Cardiac septum (tissue), 1 donor: ENCODE data around the gene SNAPC5. TPM values are rescaled to one million over a fixed set of nuclear protein-coding genes. Genes with fewer than 3 reads are reported as not detected.
"Not testable (repeated sequence)": the region's sequence is repeated elsewhere in the genome, so short reads cannot be mapped to it uniquely, and the experiment has no call there.

ENCODE experiments used
- DNase-seq: peaks from one replicate; pipeline ENCODE4 v3.0.0-alpha.2; 2020; ENCODE audit warnings: low spot score
- intact Hi-C: fragments of 100-400 bp; cut with DNase I; formaldehyde crosslinking; loops from one replicate; pipeline ENCODE4 v1.14.0; 2022
- long read RNA-seq: library from polyadenylated mRNA; unstranded; transcript quantifications from one replicate; pipeline ENCODE4 v2.0.0, GENCODE V29; 2021
- total RNA-seq: library from RNA; stranded (reverse); fragmentation: NEBNext Ultra II Directional; extraction: Animal tissue kit (Norgen Biotek cat#: 25700); gene quantifications from one replicate; pipeline ENCODE4 v1.2.1, GENCODE V29; 2021
- donor health status: DM: no; HTN: no; CAD: no.

SNAPC5 gene
- 32.0 TPM for total RNA-seq
- long read RNA-seq, transcript SNAPC5-202 (3 exons, 1,002 nt) = major isoform, 39 of 45 reads
- long read RNA-seq, partial matches to known transcripts = 1 of 45 reads
- long read RNA-seq, other reads (novel, unspliced or antisense) = 0 of 45 reads

GRCh38 chr15:66497502-66498455, at the start of gene SNAPC5:
SNAPC5 (minus strand) TSS chr15:66497762; CDS start chr15:66497731, 31 bp downstream.
- intact Hi-C loops = loop anchor here (1.0 kb wide), 1 partner anchor 111 kb away; the partner anchor contains the start of gene MAP2K1

DNA sequence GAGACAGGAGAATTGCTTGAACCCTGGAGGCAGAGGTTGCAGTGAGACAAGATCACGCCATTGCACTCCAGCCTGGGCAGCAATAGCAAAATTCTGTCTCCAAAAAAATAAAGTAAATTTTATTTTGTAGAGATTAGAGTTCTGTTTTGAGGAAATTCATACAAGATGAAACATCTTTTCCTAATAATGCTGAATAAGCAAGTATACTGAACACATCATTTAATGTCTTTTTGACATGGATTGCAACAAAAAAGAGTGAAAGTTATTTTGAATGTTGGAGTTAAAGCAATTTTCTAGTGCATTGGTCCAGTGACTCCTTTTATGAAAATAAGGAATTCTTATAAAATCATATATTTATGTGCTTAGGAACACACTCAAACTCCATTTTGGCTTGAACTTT, 47.7 kb upstream of the SNAPC5 start:
- intact Hi-C loops = no loop called here
- DNase-seq = no peak

More at GRCh38 chr15:66497502-66498455, at the start of gene SNAPC5:
- DNase-seq = peak; percentile 99

- intact Hi-C loops = no loop called here
- DNase-seq = no peak
Measured at GRCh38 chr15:66542896-66543295, 45.3 kb upstream of the SNAPC5 start.

DNA sequence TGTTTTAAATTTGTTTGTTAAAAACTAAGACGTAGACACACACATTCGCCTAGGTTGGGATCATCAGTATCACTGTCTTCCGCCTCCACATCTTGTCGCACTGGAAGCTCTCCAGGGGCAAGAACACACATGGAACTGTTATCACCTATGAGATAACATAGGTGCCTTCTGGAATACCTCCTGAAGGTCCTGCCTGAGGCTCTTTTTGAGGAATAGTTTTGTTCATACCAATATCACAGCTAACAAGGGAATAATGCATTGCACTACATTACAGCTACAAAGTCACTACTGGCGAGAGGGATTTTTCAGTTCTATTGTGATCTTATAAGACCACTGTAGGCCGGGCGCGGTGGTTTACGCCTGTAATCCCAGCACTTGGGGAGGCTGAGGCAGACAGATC, 37.5 kb upstream of the SNAPC5 start:
- DNase-seq = no peak
- intact Hi-C loops = no loop called here

DNA sequence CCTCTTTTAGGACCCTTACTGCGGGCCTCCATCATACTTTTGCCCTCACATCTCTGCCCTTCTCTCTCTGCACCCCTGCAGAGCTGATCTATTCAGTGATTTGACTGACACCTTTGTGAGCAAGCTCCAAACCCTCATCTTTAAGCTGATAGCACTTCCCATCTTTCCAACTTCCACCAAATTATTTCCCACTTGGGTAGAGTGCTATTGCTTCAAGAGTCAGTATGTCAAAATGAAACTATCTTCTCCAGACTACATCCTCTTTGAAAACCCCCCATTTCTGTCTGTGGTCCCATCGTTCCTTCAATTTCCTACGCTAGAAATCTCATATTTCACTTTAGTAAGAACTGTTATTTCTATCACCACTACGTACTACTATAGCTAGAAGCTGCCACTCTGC, 27.3 kb upstream of the SNAPC5 start:
- no peak for DNase-seq
- intact Hi-C loops = no loop called here

GRCh38 chr15:66523926-66524325, 26.4 kb upstream of the SNAPC5 start:
- intact Hi-C loops = no loop called here
- DNase-seq = no peak

DNA sequence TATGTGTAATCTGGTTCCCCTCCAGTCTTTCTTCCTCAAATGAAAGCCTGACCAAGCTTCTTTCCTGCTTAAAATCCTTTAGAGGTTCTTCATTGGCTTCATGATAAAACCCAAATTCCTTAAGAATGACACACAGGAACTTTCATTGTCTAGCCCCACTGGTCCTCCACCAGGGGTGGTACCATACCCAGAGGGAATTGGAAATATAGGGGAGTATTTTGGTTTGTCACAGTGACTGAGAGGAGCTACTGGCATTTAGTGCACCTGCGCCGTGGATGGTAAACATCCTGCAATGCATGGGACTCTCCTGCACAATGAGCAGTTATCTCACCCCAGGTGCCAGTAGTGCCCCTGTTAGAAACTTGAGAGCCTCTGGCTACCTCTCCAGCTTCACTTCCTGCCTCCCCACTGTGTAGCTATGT, 18.4 kb upstream of the SNAPC5 start:
- DNase-seq = no peak
- intact Hi-C loops = no loop called here

GRCh38 chr15:66514586-66514985, 17.0 kb upstream of the SNAPC5 start:
- intact Hi-C loops = no loop called here

DNA sequence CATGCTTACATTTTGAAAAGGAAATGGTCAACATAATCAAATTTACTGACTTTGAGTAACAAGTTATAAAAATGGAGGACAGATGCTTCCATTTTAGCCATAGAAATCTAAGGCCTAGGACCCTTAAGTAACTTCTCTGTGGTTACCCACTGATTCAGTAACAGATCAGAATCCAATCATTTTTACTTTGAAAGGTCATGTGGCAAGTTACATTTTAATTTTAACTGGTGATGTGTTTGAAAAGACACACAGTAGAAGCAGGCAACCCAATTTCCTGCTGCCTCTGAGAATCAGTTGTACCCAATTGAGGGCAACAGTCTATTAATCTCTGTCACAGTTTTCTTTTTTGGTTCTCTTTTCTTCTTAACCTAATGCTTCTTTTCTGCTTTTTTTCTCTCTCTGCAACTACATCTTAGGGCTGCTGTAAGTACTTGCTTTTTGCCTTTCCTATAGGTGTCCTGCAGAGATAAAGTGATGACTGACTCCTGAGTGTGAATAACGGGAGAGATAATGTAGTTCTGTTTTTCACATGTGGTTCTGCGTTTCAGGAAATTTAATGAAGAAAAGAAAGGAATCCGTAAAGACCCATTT, 10.8 kb upstream of the SNAPC5 start:
- intact Hi-C loops = no loop called here
- DNase-seq = no peak

More at GRCh38 chr15:66514586-66514985, 17.0 kb upstream of the SNAPC5 start:
- no peak for DNase-seq

DNA sequence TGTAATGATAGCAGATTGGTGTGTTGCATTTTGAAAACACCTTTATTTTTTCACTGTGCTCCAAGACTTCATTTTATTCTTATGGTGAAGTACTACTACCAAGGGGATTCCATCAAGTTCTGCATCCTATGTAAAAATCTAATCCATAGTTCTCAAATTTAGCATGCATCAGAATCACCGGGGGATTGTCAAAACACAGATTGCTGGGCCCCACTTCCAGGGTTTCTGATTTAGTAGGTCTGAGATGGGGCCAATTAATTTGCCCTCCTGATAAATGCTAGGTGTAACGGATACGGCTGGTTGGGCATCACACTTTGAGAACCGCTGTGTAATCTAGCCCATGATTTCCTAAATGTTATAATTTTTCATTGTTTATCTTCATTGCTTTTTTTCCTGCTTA, 8.3 kb upstream of the SNAPC5 start:
- DNase-seq = no peak
- intact Hi-C loops = no loop called here

DNA sequence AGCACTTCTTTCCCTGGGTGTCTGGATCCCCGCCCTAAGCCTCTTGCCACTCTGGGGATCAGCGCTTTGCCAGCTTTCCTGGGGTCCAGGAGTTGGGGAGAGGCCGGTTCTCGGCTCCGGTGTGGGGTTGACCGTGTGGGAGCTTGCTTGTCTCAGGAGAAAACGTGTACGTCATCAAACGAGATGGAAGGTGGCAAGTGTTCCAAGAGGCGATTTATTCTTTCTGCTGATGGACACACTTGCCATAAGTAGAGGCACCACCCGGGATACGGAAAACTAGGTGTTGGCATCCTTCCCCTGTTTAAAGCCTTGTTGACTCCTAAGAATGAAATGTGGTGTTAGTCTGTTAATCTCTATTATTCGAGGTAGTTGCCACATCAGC, 7.9 kb upstream of the SNAPC5 start:
- intact Hi-C loops = no loop called here
- DNase-seq = no peak

DNA sequence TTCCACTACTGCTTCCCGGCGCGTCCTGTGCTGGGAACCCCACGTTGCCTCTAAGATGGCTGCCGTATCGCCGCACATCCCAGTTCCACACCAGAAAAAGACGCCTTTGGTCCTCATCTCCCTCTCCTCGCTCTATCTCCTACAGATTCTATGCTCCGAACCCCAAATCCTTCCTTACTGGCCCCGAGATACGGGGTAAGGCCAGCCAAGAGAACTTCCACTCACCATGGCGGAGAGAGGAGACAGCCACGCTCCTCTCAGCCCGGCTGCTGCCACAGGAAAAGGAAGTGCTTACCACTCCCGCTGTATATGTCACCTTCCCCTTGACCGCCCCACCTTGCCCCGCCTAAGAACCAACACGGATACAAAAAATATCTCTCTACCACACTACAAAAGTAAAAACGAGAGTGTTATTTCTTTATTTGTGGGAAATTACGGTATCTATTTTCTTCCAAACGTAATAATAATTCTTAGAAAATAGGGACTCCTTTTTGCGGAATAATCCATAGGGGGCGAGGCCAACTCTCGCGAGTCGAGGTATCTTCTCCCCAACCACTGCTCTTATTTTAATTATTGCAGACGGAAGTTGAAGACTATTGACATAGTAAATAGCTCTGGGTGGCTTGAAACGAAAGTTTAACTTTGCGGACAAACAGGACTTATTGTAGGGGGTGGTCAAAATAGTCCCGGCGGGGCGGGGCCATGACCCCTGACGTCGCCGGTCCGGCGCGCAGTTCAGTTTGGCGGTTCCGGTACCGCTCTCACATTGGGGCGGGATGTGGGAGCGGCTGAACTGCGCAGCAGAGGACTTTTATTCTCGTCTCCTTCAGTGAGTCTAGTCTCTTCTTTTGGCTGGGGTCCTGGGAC, 7.2 kb upstream of the SNAPC5 start, which contains the start of the genes RPL4 and ZWILCH:
RPL4 (minus strand) TSS at position 293 of the 867 bp plus-strand sequence; CDS start at position 228, 65 bp downstream.
ZWILCH (plus strand) TSS at position 764 of the 867 bp plus-strand sequence; CDS start at position 777, 13 bp downstream.
- DNase-seq = peak; percentile 88
- intact Hi-C loops = no loop called here

GRCh38 chr15:66503780-66504562, 6.4 kb upstream of the SNAPC5 start:
- DNase-seq = no peak
- intact Hi-C loops = no loop called here

DNA sequence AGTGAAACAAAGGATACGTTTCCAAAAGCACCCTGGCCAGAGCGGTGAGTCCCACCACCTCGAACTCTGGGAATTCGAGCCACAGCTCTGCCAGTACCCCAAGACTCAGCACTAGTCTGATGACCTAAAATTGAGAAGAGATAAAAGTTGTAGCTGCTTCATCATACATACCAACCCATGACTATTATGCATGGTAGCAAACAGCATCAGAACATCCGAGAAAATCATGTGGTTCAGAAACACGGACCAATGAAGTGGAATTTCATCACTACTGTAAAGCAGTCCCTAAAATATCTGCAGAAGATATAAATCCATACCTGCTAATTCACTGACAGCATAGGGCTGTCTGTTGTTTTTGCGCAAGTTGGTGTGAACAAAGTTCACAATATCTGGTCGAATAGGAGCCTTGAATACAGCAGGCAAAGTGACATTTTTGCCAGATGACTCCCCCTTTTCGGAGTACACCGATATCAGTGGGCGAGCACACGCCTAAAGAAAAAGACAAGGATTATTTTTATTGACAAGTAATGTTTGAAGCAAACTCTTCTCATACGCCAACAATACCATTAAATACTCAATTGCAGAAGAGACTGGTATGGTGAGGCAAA, 5.6 kb upstream of the SNAPC5 start:
- DNase-seq, intact Hi-C loops: not testable (repeated sequence)

GRCh38 chr15:66502491-66502890, 4.9 kb upstream of the SNAPC5 start:
- no peak for DNase-seq
- intact Hi-C loops = no loop called here

DNA sequence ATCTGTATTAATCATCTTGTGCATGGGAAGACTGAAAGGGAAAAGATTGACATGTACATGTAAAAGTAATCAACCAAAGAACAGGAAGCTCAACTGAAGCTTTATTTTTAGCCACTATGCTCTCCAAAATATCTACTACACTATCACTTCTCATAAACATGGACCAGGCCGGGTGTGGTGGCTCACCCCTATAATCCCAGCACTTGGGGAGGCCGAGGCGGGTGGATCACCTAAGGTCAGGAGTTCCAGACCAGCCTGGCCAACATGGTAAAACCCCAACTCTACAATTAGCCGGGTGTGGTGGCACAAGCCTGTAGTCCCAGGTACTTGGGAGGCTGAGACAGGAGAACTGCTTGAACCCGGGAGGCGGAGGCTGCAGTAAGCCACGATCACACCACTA, 2.8 kb upstream of the SNAPC5 start:
- DNase-seq, intact Hi-C loops: not testable (repeated sequence)

DNA sequence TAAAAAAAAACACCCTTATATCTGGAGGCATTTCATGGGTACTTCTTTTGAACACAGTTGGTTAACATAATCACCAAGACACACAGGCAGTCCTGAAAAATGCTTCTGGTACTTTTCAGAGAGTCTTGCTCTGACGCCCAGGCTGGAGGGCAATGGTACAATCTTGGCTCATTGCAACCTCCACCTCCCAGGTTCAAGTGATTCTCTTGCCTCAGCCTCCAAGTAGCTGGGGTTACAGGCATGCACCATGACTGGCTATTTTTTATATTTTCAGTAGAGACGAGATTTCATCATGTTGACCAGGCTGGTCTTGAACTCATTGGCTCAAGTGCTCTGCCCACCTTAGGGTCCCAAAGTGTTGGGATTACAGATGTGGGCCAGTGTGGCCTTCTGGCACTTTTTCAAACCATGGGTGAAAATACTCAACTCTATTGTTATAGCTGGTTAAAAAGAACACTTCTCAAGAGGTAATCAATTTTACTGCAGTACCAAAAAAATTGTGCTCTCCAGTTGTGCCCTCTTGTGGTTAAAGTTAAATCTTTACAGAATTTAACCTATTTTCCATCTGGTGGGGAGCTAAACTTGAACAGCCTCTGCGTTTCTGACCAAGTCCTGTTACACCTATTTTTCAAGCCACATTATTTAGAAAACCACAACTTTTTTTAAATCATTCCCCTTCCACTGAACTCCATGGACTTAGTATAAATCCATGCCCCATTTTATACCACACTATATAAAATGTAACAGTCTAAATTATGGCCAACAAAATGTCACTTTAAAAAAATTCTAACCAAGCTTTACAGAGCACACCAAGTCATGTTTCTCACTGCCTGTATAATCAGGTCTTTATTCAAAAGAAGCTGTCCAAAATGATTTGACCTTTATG, 1.2 kb upstream of the SNAPC5 start:
- intact Hi-C loops = no loop called here
- no peak for DNase-seq
